PFSK-1 (cell line): ENCODE measurements around the gene EXD3.

ENCODE experiments used
- FOXP2 ChIP-seq: optimal IDR thresholded peaks from 2 replicates; pipeline ENCODE3; 2011; ENCODE audit warnings: borderline replicate concordance, control low read depth, inconsistent platforms; ENCODE audit not compliant: insufficient read depth; ENCODE audit errors: extremely low read length, extremely low read depth
- POLR2AphosphoS5 ChIP-seq: IDR thresholded peaks from 2 replicates; pipeline ENCODE4 v1.6.1; 2012; ENCODE audit warnings: low read depth, mild to moderate bottlenecking, control low read depth, low read length, moderate library complexity
- SIN3A ChIP-seq: IDR thresholded peaks from 2 replicates; pipeline ENCODE4 v1.6.1; 2012; ENCODE audit warnings: mild to moderate bottlenecking, low read length, moderate library complexity, borderline replicate concordance; ENCODE audit not compliant: insufficient read depth
- TAF1 ChIP-seq: IDR thresholded peaks from 2 replicates; pipeline ENCODE4 v1.6.1; 2012; ENCODE audit warnings: low read length, control low read depth, borderline replicate concordance; ENCODE audit not compliant: insufficient read depth
- TF ChIP-seq, protein P1 (sequence below), 2 experiments: IDR thresholded peaks; 2 replicates each; pipeline versions ENCODE4 v1.6.1 to v1.8.0; 2011 to 2012; ENCODE audit warnings: low read depth in 2 of 2, low read length in 2 of 2, control low read depth in 1 of 2, inconsistent platforms in 1 of 2, mild to moderate bottlenecking in 1 of 2, moderate library complexity in 1 of 2; ENCODE audit not compliant: insufficient read depth in 1 of 2

GRCh38 chr9:137303893-137304382 lies 119.0 kb downstream of the EXD3 start:
- TF ChIP-seq TAF1 (no peak), POLR2AphosphoS5 (no peak), SIN3A (no peak), FOXP2 (no peak)
- TF ChIP-seq, protein P1, sequence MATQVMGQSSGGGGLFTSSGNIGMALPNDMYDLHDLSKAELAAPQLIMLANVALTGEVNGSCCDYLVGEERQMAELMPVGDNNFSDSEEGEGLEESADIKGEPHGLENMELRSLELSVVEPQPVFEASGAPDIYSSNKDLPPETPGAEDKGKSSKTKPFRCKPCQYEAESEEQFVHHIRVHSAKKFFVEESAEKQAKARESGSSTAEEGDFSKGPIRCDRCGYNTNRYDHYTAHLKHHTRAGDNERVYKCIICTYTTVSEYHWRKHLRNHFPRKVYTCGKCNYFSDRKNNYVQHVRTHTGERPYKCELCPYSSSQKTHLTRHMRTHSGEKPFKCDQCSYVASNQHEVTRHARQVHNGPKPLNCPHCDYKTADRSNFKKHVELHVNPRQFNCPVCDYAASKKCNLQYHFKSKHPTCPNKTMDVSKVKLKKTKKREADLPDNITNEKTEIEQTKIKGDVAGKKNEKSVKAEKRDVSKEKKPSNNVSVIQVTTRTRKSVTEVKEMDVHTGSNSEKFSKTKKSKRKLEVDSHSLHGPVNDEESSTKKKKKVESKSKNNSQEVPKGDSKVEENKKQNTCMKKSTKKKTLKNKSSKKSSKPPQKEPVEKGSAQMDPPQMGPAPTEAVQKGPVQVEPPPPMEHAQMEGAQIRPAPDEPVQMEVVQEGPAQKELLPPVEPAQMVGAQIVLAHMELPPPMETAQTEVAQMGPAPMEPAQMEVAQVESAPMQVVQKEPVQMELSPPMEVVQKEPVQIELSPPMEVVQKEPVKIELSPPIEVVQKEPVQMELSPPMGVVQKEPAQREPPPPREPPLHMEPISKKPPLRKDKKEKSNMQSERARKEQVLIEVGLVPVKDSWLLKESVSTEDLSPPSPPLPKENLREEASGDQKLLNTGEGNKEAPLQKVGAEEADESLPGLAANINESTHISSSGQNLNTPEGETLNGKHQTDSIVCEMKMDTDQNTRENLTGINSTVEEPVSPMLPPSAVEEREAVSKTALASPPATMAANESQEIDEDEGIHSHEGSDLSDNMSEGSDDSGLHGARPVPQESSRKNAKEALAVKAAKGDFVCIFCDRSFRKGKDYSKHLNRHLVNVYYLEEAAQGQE (IDR thresholded peaks at IDR 0.05; ENCODE audit: insufficient read depth in 1 of 2, low read depth in 2 of 2, low read length in 2 of 2): no peak
